Activated T-helper 1 cell treated with Interleukin-2 at 50 U/mL for 16 hours (primary cell): ENCODE data around the gene PLPPR2.
"Not testable (repeated sequence)": the region's sequence is repeated elsewhere in the genome, so short reads cannot be mapped to it uniquely, and the experiment has no call there.

Experiments
- DNase-seq: peaks from one replicate; pipeline ENCODE4 v3.0.0-alpha.2; 2020; ENCODE audit warnings: low read depth

The PLPPR2 gene

DNA sequence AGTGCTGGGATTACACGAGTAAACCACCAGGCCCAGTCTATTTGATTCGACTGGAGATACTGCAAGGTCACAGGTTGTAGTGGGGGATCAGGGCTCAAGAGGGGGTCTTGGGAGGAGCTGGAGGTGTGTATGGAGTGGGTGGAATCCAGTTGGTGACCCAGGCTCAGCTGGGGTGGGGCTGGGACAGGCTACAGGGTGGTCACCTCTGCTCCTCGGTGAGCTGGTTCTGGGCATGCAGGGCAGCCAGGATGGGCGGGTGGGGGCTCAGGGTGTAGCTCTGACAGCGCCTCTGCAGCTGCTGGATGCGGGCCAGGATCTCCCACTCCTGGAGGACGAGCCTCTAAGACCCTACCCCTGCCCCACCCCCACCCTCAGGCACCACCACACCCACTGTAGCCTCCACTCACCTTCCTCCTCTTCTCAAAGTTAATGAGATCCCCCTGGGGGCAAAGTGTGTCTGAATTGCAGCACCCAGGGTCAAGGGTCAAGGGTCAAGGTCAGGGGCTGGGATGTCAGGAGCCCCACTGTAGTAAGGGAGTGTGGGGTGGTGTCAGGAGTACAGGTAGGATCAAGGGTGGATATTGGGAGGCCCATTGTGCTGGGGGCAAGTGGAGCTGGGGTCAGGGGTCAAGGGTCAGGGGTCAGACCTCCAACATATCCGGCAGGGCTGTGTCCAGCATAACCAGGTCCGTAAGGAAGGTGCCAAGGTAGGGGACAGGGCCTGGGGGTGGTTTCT is 46.7 kb downstream of the PLPPR2 start:
- no peak for DNase-seq

DNA sequence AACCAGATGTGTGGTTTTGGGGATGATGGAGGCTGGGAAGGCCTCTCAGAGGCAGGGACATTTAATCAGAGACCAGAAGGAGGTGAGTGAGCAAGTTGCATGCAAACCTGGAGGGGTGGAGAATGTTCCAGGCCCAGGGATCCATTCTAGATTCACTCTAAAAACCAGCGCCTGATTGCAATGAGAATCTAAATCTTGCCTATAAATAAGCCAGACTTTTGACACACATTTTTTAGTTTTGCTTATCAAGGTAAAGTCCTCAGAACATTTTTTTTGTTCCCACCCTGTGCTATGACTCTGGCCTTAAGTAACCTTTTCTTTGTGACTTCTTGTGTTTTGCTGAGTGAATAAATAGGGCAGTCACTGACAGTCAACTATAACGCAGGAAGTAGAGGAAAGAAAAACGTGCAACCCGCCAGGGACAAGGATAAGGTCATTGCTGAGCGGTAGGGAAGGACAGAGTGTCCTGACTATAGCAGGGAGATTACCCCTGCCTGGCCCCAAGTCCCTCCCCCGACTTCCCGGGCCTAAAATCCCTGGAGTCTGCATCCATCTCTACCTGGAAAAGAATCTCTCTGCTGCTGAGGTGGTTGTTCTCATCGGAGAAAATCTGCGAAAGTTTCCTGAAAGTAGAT is 49.5 kb downstream of the PLPPR2 start:
- no peak for DNase-seq

DNA sequence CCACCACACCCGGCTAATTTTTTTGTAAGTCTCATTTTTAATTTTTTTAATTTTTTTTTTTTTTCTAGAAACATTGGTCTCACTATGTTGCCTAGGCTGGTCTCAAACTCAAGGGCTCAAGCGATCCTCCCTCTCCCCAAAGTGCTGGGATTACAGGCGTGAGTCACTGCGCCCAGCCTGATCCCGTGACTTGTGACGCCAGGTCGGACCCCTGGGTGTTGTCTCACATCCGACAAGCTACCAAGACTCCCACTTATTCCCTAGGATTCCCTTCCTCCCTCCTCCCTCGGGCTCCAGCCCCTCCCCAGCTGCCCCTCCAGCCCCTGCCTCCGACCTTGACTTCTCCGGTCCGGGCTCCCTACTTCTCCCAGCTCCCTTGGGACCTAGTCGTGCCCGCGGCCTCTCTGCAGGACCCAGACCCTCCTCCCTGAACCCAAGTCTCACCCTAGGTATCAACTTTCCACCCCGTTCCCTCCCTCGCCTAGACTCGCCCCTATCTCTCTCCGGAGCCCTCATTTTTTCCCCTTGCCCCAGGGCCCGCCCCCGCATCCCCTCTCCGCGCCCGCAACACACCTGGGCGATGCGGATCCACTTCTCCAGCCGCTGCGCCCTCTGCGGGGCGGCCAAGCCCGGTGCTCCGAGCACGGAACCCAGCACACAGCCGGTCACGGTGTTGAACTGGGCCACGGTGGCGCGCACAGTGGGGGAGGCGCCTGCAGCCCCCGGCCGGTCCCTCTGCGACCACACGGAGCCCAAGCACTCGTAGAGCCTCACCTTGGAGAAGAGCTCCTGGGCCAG is 50.8 kb downstream of the PLPPR2 start:
- no peak for DNase-seq

DNA sequence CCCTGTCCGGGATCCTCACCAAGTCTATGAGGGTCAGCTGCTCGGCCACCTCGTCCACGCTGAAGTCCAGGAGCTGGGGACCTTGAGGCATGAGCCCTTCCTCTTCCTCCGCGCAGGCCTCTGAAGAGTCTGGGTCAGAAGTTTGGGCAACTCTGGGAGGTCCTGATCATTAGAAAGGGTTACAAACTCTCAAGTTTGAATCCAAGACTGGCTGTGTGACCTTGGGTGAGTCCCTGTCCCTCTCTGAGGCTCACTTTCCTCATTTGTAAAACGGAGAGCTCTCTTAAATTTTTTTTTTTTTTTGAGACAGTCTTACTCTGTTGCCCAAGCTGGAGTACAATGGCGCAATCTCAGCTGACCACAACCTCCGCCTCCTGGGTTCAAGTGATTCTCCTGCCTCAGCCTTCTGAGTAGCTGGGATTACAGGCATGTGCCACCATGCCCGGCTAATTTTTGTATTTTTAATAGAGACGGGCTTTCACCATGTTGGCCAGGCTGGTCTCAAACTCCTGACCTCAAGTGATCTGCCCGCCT is 51.5 kb downstream of the PLPPR2 start:
- DNase-seq = not testable (repeated sequence)

DNA sequence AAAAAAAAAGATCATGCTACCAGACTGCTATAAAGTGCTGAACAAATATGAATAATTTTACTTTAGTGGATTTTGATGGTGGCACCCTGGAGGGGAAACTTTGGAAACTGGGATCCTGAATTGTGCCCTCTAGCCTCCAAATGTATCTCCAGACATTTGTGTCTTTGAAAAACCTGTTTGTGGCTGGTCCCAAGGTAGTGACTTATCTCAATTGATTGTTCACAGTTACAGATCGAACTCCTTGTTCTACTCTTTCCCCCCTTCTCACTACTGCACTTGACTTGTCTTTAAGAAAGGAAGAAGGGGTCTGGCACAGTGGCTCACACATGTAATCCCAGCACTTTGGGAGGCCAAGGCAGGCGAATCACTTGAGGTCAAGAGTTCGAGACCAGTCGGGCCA is 53.4 kb downstream of the PLPPR2 start:
- no peak for DNase-seq

DNA sequence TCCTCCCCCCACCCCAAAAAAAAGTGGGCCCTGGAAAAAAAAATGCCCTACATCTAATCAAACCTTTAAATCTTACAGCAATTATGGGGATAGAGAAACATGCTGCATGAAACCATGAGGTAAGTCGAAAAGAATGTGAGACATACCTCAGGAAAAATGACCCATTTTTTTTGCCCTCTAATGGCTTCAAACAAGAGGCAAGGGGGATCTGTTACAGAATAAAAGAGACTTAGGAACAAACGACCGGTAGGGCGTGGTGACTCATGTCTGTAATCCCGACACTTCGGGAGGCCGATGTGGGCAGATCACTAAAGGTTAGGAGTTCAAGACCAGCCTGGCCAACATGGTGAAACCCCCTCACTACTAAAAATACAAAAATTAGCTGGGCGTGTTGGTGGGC is 55.5 kb downstream of the PLPPR2 start:
- no peak for DNase-seq

DNA sequence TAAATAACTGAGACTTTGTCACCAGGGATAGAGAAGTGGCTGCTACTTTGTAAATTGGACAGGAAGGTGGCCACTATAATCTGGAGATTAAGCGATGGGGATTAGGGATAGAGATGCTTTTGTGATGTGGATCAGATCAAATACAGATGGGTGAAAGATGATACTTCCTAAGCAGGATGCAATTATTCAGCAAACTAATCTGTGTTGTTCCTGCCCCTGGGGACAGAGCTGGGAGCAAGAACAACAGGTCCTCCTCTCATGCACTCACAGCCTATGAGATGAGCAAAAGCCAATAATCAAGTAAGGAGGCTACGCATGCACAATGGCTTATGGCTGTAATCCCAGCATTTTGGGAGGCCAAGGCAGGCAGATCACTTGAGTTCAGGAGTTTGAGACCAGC is 59.3 kb downstream of the PLPPR2 start:
- DNase-seq = no peak
